ENCODE results near the gene FBXO31.

FBXO31 gene

GRCh38 chr16:87360862-87361610 is 22.5 kb downstream of the FBXO31 start:
- H3K4me3 ChIP-seq (ENCODE audit: low read depth, low read length): no peak overlapping the region
- no peaks in the 10 kb centered on the region for H3K27me3 ChIP-seq (ENCODE audit: control insufficient read depth, insufficient read depth, low read length)
- no peak overlapping the region for H3K27ac ChIP-seq
- H3K4me1 ChIP-seq: peaks cover 18% of the 10 kb centered on the region
- H3K9ac ChIP-seq: no peak overlapping the region
- no peak overlapping the region for H2AFZ ChIP-seq
- TF ChIP-seq CTCF (IDR thresholded peaks at IDR 0.05): no peak
- peaks cover 54% of the 10 kb centered on the region for H3K79me2 ChIP-seq
- H3K36me3 ChIP-seq (ENCODE audit: control insufficient read depth, insufficient read depth, low read length): no peaks in the 10 kb centered on the region
- H3K4me2 ChIP-seq (ENCODE audit: low read length): no peak overlapping the region
- no peaks in the 10 kb centered on the region for H3K9me3 ChIP-seq (ENCODE audit: control insufficient read depth, low read length)

GRCh38 chr16:87359121-87359520 is 24.5 kb downstream of the FBXO31 start:
- Histone ChIP-seq H2AFZ (no peak overlapping the region), H3K4me2 (ENCODE audit: low read length) (no peak overlapping the region), H3K79me2 (peaks cover 58% of the 10 kb centered on the region), H3K4me3 (ENCODE audit: low read depth, low read length) (no peak overlapping the region), H3K9ac (no peak overlapping the region), H3K36me3 (ENCODE audit: control insufficient read depth, insufficient read depth, low read length) (no peaks in the 10 kb centered on the region), H3K4me1 (peaks cover 10% of the 10 kb centered on the region), H3K27ac (no peak overlapping the region), H3K9me3 (ENCODE audit: control insufficient read depth, low read length) (no peaks in the 10 kb centered on the region), H3K27me3 (ENCODE audit: control insufficient read depth, insufficient read depth, low read length) (no peaks in the 10 kb centered on the region)
- TF ChIP-seq CTCF (IDR thresholded peaks at IDR 0.05): no peak

GRCh38 chr16:87358696-87359095 is 24.9 kb downstream of the FBXO31 start:
- H3K4me2 ChIP-seq (ENCODE audit: low read length): no peak overlapping the region

GRCh38 chr16:87358250-87358649 is 25.3 kb downstream of the FBXO31 start:
- Histone ChIP-seq H2AFZ (no peak overlapping the region), H3K36me3 (ENCODE audit: control insufficient read depth, insufficient read depth, low read length) (no peaks in the 10 kb centered on the region), H3K9ac (no peak overlapping the region), H3K9me3 (ENCODE audit: control insufficient read depth, low read length) (no peaks in the 10 kb centered on the region), H3K4me3 (ENCODE audit: low read depth, low read length) (no peak overlapping the region), H3K27me3 (ENCODE audit: control insufficient read depth, insufficient read depth, low read length) (no peaks in the 10 kb centered on the region), H3K27ac (no peak overlapping the region), H3K79me2 (peaks cover 67% of the 10 kb centered on the region), H3K4me2 (ENCODE audit: low read length) (no peak overlapping the region), H3K4me1 (peaks cover 5% of the 10 kb centered on the region)
- no peak for TF ChIP-seq CTCF (IDR thresholded peaks at IDR 0.05)

More at GRCh38 chr16:87358696-87359095, 24.9 kb downstream of the FBXO31 start:
- no peak for TF ChIP-seq CTCF (IDR thresholded peaks at IDR 0.05)
- Histone ChIP-seq H3K9ac (no peak overlapping the region), H2AFZ (no peak overlapping the region), H3K9me3 (ENCODE audit: control insufficient read depth, low read length) (no peaks in the 10 kb centered on the region), H3K4me3 (ENCODE audit: low read depth, low read length) (no peak overlapping the region), H3K27me3 (ENCODE audit: control insufficient read depth, insufficient read depth, low read length) (no peaks in the 10 kb centered on the region), H3K36me3 (ENCODE audit: control insufficient read depth, insufficient read depth, low read length) (no peaks in the 10 kb centered on the region), H3K79me2 (peaks cover 63% of the 10 kb centered on the region), H3K27ac (no peak overlapping the region), H3K4me1 (peaks cover 7% of the 10 kb centered on the region)

GRCh38 chr16:87356491-87356853 is 27.1 kb downstream of the FBXO31 start:
- H3K4me2 ChIP-seq (ENCODE audit: low read length): no peak overlapping the region
- H3K27ac ChIP-seq: no peak overlapping the region
- H2AFZ ChIP-seq: no peak overlapping the region
- no peaks in the 10 kb centered on the region for H3K4me1 ChIP-seq
- no peak for TF ChIP-seq CTCF (IDR thresholded peaks at IDR 0.05)
- H3K9me3 ChIP-seq (ENCODE audit: control insufficient read depth, low read length): no peaks in the 10 kb centered on the region
- H3K27me3 ChIP-seq (ENCODE audit: control insufficient read depth, insufficient read depth, low read length): no peaks in the 10 kb centered on the region
- no peak overlapping the region for H3K4me3 ChIP-seq (ENCODE audit: low read depth, low read length)
- H3K9ac ChIP-seq: no peak overlapping the region
- peaks cover 73% of the 10 kb centered on the region for H3K79me2 ChIP-seq
- H3K36me3 ChIP-seq (ENCODE audit: control insufficient read depth, insufficient read depth, low read length): no peaks in the 10 kb centered on the region
